ENCODE data around the gene INTS3.

DNA sequence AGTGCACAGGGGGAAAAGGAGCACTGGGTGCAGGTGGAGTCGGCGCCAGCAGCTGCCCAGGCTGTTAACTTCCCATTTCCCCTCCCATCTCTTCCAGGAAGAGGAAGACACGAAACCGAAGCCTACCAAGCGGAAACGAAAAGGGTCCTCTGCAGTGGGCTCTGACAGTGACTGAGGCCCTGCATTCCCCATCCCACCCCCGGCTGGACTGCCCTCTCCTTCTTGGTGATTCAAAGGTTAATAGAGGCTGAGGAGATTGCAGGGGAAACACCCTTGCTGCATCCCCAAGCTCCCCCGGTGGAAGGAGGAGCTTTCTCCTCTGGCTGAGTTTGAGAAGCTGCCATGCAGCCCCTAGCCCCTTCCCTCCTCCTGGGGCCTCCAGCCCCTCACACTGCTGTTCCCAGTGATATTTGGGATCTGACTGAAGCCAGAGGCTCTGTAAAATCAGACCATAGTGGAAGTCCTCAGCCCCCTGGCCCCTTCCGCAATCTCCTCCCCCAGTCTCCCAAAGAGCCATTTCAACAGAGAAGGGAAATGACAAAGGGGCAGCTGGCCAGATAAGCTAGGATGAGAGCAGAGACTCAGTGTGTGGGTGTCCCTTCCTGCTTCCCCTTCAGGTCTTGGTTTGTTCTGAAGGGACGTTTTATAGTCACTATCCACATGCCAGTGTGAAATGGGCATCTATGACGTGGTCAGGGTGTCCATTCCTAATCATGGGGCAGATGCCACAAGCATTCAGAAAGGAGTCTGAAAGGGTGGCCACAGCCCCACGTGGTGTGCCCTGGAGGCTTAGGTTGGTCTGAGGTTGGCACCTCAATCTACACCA is 45.5 kb downstream of the INTS3 start:
- TF ChIP-seq GATA2 (IDR thresholded peaks at IDR 0.05; ENCODE audit: insufficient read depth, insufficient read length, low read depth, low read length), result peak; percentile 81
- peak; percentile 47 for TF ChIP-seq POLR2A (IDR thresholded peaks at IDR 0.05; ENCODE audit: low read depth, low read length)
- peak; percentile 24 for TF ChIP-seq POLR2AphosphoS5 (IDR thresholded peaks at IDR 0.05; ENCODE audit: insufficient read depth, low read depth, low read length)
- TF ChIP-seq, protein P1, sequence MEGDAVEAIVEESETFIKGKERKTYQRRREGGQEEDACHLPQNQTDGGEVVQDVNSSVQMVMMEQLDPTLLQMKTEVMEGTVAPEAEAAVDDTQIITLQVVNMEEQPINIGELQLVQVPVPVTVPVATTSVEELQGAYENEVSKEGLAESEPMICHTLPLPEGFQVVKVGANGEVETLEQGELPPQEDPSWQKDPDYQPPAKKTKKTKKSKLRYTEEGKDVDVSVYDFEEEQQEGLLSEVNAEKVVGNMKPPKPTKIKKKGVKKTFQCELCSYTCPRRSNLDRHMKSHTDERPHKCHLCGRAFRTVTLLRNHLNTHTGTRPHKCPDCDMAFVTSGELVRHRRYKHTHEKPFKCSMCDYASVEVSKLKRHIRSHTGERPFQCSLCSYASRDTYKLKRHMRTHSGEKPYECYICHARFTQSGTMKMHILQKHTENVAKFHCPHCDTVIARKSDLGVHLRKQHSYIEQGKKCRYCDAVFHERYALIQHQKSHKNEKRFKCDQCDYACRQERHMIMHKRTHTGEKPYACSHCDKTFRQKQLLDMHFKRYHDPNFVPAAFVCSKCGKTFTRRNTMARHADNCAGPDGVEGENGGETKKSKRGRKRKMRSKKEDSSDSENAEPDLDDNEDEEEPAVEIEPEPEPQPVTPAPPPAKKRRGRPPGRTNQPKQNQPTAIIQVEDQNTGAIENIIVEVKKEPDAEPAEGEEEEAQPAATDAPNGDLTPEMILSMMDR (IDR thresholded peaks at IDR 0.05; ENCODE audit: extremely low read depth in 1 of 2, insufficient read depth in 1 of 2, low read depth in 1 of 2, low read length in 2 of 2), result no peak
- TF ChIP-seq EZH2 (IDR thresholded peaks at IDR 0.05; ENCODE audit: borderline replicate concordance, low read depth, low read length, severe bottlenecking), result no peak
- no peak for TF ChIP-seq MAX (IDR thresholded peaks at IDR 0.05; ENCODE audit: insufficient read depth, insufficient read length)
- no peak for TF ChIP-seq JUN (IDR thresholded peaks at IDR 0.05; ENCODE audit: borderline replicate concordance, insufficient read depth, insufficient read length, low read depth)
- no peak for TF ChIP-seq MYC (IDR thresholded peaks at IDR 0.05; ENCODE audit: low read depth, low read length)
